HFFc6 (cell line): ENCODE measurements around the gene CHD5. TPM values are rescaled to one million over a fixed set of nuclear protein-coding genes. Genes with fewer than 3 reads are reported as not detected.
"Not testable (repeated sequence)": the region's sequence is repeated elsewhere in the genome, so short reads cannot be mapped to it uniquely, and the experiment has no call there.

Experiments used
- DNase-seq: peaks from one replicate; pipeline ENCODE4 v3.0.0-alpha.2; 2018
- H3K27ac Mint-ChIP-seq: 2 replicates; pipeline ENCODE4 v1.8.0; 2020; ENCODE audit warnings: mild to moderate bottlenecking, mixed read lengths
- H3K27me3 Mint-ChIP-seq: 2 replicates; pipeline ENCODE4 v1.8.0; 2021; ENCODE audit warnings: mild to moderate bottlenecking, moderate library complexity, mixed read lengths; ENCODE audit not compliant: insufficient read depth
- H3K36me3 Mint-ChIP-seq: 2 replicates; pipeline ENCODE4 v1.8.0; 2021; ENCODE audit warnings: low read depth, mixed read lengths
- H3K4me1 Mint-ChIP-seq: 2 replicates; pipeline ENCODE4 v1.8.0; 2020; ENCODE audit warnings: low read depth, mixed read lengths
- H3K4me3 Mint-ChIP-seq: 2 replicates; pipeline ENCODE4 v1.8.0; 2020; ENCODE audit warnings: mild to moderate bottlenecking, moderate library complexity, mixed read lengths
- H3K9me3 Mint-ChIP-seq: 2 replicates; pipeline ENCODE4 v1.8.0; 2020; ENCODE audit warnings: mild to moderate bottlenecking, mixed read lengths
- total RNA-seq, 6 experiments: library from RNA; stranded (reverse); fragmentation: NEBNext Ultra II Directional; extraction: Animal tissue kit (Norgen Biotek cat#: 25700); gene quantifications; 2 replicates in 1 of 6; 3 replicates in 5 of 6; pipeline ENCODE4 v1.2.3, GENCODE V29; 2021
- TF ChIP-seq, protein P1 (sequence below): fragments of 200-600 bp; sonication (generic); IDR thresholded peaks from 2 replicates; pipeline ENCODE4 v1.5.0; 2021; ENCODE audit warnings: antibody characterized with exemption, mild to moderate bottlenecking

CHD5 gene
- total RNA-seq, 6 experiments from 2014 or later, result 0.05 to 0.36 (median 0.16) TPM; not detected in 2

DNA sequence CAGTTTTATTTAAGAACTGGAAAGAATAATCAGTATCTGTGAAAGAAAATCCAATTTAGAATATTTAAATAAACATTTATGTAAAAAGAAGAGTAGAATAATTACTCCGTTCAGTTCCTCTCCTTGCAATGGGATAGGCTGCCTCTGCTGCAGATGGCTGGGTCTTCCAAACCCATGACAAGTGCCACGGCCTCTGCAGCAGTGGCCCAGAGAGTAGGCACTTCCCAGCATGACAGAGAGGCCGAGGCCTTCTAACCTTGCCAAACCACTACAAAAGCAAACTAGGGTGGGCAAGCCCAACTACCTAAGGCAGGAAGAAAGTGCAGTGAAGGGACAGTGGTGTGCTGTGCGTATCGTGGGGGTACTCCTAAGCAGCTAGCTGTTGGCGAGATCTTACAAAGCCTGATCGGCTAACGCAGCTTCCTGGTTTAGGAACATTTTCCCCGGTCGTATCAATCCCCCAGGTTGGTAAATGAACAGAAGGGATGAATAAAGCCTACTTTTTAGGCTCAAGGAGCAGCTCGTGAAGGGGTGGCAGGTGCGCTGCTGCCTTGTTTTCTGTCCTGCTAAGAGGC, 41.2 kb upstream of the CHD5 start:
- DNase-seq, result no peak
- Mint-ChIP-seq H3K27me3 (no peaks in the 10 kb centered on the region; the same call in 1 of the 2 replicates), H3K4me1 (0 out of 2 replicates have a peak, but pooled peaks cover 12% of the 10 kb centered on the region), H3K27ac (no peak overlapping the region), H3K9me3 (no peaks in the 10 kb centered on the region), H3K4me3 (no peak overlapping the region), H3K36me3 (peaks cover 29% of the 10 kb centered on the region)
- TF ChIP-seq, protein P1, sequence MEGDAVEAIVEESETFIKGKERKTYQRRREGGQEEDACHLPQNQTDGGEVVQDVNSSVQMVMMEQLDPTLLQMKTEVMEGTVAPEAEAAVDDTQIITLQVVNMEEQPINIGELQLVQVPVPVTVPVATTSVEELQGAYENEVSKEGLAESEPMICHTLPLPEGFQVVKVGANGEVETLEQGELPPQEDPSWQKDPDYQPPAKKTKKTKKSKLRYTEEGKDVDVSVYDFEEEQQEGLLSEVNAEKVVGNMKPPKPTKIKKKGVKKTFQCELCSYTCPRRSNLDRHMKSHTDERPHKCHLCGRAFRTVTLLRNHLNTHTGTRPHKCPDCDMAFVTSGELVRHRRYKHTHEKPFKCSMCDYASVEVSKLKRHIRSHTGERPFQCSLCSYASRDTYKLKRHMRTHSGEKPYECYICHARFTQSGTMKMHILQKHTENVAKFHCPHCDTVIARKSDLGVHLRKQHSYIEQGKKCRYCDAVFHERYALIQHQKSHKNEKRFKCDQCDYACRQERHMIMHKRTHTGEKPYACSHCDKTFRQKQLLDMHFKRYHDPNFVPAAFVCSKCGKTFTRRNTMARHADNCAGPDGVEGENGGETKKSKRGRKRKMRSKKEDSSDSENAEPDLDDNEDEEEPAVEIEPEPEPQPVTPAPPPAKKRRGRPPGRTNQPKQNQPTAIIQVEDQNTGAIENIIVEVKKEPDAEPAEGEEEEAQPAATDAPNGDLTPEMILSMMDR, result no peak

- no peak overlapping the region for H3K4me3 Mint-ChIP-seq
- no peak overlapping the region for H3K27ac Mint-ChIP-seq
- H3K4me1 Mint-ChIP-seq, result 0 out of 2 replicates have a peak, but pooled peaks cover 7% of the 10 kb centered on the region
- TF ChIP-seq, protein P1, result no peak
- H3K36me3 Mint-ChIP-seq, result peaks cover 21% of the 10 kb centered on the region
- no peaks in the 10 kb centered on the region; the same call in 1 of the 2 replicates for H3K27me3 Mint-ChIP-seq
- no peaks in the 10 kb centered on the region for H3K9me3 Mint-ChIP-seq
- DNase-seq, result no peak
Observed at GRCh38 chr1:6220236-6220635, 40.1 kb upstream of the CHD5 start.

GRCh38 chr1:6219641-6220040, 39.5 kb upstream of the CHD5 start:
- not testable (repeated sequence) for H3K4me1 Mint-ChIP-seq, H3K27ac Mint-ChIP-seq, H3K9me3 Mint-ChIP-seq, H3K27me3 Mint-ChIP-seq, H3K4me3 Mint-ChIP-seq, DNase-seq
- peaks cover 15% of the 10 kb centered on the region for H3K36me3 Mint-ChIP-seq

DNA sequence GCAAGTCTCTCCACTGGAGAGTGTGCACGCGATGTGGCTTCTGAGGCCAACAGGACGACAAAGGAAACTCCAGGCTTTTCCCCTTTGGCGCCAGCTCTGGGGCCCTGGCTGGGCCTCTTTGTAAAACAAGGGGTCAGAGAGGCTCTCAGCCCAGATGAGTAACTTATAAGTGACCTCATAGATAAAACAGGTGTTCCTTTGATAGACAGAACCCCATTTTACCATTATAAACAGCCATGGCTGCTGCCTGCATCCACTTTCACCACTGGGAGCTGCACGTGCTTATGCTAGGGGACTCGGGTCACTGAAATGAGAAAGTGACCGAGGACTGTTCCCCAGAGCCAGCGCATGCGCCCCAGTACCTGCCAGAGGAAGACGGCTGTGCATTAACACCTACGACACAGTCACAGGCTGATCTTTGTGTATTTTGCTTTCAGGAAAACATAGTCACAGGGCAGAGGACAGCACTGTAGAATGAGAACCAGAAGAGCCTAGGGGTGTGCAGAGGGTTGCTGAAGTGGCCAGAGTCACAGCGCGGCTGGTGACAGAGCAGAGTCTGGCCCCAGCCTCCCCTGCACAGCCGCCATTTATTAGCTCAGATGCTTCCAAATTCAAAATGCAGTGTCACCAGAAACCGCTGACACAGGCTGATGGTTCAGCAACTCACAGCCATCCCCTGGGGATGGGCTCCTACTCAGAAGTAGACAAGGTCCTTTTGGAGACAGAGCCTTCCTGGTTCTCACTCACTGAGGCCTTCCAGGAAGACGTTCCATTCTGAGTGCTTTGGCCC, 38.4 kb upstream of the CHD5 start:
- H3K4me1 Mint-ChIP-seq, result no peaks in the 10 kb centered on the region
- TF ChIP-seq, protein P1, result no peak
- DNase-seq, result no peak
- H3K4me3 Mint-ChIP-seq, result no peak overlapping the region
- peaks cover 4% of the 10 kb centered on the region; the same call in 1 of the 2 replicates for H3K36me3 Mint-ChIP-seq
- H3K27ac Mint-ChIP-seq, result no peak overlapping the region
- no peaks in the 10 kb centered on the region; the same call in 1 of the 2 replicates for H3K9me3 Mint-ChIP-seq
- H3K27me3 Mint-ChIP-seq, result no peaks in the 10 kb centered on the region; the same call in 1 of the 2 replicates

DNA sequence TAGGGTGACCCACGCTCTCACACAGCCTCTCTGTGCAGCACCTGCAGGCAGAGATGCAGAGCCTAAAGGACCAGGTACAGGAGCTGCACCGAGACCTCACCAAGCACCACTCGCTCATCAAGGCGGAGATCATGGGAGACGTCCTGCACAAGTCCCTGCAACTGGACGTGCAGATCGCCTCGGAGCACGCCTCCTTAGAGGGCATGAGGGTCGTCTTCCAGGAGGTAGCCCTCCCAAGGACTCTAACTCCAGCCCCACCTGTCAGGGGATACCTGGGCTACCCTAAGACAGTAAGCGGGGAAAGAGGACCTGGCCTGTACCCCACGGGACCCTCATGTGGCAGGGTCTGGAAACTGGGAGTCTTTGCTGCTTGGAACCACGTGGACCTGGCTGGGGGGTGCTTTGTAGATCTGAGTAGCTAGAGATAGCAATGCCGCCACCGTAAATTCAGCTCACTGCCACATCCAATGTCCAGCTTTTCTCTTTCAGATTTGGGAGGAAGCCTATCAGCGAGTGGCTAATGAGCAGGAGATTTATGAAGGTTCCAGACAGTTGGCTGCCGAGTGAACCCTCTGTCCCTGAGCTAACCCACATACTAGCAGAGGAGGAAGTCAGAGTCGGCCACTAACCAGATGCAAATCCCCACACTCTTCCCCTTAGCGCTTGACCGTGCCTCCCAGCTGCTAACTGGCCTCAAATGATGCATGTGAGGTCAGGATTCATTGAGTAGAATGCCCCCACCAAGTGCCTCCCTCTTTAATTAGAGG, 32.3 kb upstream of the CHD5 start:
- H3K4me3 Mint-ChIP-seq, result no peak overlapping the region
- TF ChIP-seq, protein P1, result no peak
- no peak for DNase-seq
- H3K27me3 Mint-ChIP-seq, result peaks cover 1% of the 10 kb centered on the region; the same call in 1 of the 2 replicates
- H3K27ac Mint-ChIP-seq, result no peak overlapping the region
- H3K9me3 Mint-ChIP-seq, result no peaks in the 10 kb centered on the region; the same call in 1 of the 2 replicates
- H3K4me1 Mint-ChIP-seq, result no peaks in the 10 kb centered on the region
- no peaks in the 10 kb centered on the region for H3K36me3 Mint-ChIP-seq
